ENCODE measurements around the gene CDC45.
"Not testable (repeated sequence)": the region's sequence is repeated elsewhere in the genome, so short reads cannot be mapped to it uniquely, and the experiment has no call there.

The CDC45 gene

DNA sequence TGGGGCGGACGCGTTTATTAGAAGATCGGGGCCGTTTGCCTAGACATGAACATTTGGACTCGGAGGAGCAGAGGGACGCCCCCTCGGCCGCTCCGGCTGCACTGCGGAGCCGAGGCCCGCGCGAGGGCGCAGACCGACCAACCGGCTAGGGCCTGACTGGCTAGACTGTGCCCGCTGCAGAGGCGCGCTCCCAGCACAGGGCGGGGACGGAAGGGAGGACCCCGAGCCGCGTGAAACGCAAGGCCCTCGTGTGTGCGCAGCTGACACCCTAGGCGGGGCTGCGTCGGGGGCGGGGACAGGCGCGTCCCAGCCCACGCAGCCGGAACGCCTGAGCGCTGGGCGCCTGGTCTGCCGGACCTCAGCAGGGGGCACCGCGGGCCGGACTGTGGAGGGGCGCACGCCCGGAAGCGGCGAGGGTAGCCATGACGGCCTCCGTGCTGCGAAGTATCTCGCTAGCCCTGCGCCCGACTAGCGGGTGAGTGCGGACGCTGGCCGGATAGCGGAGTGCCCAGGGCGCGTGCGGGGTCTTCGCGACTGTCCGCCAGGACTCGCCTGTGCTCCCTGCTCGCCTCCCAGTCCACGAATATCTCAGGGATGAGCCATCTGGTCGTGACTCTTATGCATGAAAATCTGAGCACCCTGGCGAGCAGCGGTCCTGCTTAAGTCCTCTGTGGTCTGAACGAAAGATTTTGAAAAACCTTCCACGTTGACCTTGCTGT lies 47.4 kb upstream of the CDC45 start, which contains the start of gene MRPL40:
MRPL40 (plus strand) TSS at position 413 of the 719 bp plus-strand sequence; CDS start at position 423, 10 bp downstream.
- H3K4me3 ChIP-seq (ENCODE audit: low read depth, low read length), result peak within 1 kb of the TSS; percentile 84
- DNase-seq (ENCODE audit: low read depth), result peak; percentile 97
- TF ChIP-seq MYC (IDR thresholded peaks at IDR 0.05; ENCODE audit: low read depth, low read length) (peak; percentile 79; the same call in 1 of the 2 replicates), POLR2A (IDR thresholded peaks at IDR 0.05; ENCODE audit: extremely low read depth, insufficient read length) (peak; percentile 84)
- TF ChIP-seq, protein P1, sequence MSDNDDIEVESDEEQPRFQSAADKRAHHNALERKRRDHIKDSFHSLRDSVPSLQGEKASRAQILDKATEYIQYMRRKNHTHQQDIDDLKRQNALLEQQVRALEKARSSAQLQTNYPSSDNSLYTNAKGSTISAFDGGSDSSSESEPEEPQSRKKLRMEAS (IDR thresholded peaks at IDR 0.05; ENCODE audit: low read depth, low read length), result peak; percentile 76
- TF ChIP-seq, protein P2, sequence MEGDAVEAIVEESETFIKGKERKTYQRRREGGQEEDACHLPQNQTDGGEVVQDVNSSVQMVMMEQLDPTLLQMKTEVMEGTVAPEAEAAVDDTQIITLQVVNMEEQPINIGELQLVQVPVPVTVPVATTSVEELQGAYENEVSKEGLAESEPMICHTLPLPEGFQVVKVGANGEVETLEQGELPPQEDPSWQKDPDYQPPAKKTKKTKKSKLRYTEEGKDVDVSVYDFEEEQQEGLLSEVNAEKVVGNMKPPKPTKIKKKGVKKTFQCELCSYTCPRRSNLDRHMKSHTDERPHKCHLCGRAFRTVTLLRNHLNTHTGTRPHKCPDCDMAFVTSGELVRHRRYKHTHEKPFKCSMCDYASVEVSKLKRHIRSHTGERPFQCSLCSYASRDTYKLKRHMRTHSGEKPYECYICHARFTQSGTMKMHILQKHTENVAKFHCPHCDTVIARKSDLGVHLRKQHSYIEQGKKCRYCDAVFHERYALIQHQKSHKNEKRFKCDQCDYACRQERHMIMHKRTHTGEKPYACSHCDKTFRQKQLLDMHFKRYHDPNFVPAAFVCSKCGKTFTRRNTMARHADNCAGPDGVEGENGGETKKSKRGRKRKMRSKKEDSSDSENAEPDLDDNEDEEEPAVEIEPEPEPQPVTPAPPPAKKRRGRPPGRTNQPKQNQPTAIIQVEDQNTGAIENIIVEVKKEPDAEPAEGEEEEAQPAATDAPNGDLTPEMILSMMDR (IDR thresholded peaks at IDR 0.05; ENCODE audit: low read depth, low read length), result no peak

GRCh38 chr22:19434401-19434800 lies 45.3 kb upstream of the CDC45 start:
- TF ChIP-seq POLR2A (IDR thresholded peaks at IDR 0.05; ENCODE audit: extremely low read depth, insufficient read length), result no peak
- TF ChIP-seq, protein P1 (IDR thresholded peaks at IDR 0.05; ENCODE audit: low read depth, low read length), result no peak
- TF ChIP-seq MYC (IDR thresholded peaks at IDR 0.05; ENCODE audit: low read depth, low read length), result no peak
- TF ChIP-seq, protein P2 (IDR thresholded peaks at IDR 0.05; ENCODE audit: low read depth, low read length), result no peak
- DNase-seq (ENCODE audit: low read depth), result no peak
- H3K4me3 ChIP-seq (ENCODE audit: low read depth, low read length), result no peak overlapping the region

- no peak overlapping the region for H3K4me3 ChIP-seq (ENCODE audit: low read depth, low read length)
- DNase-seq (ENCODE audit: low read depth), result no peak
- TF ChIP-seq MYC (IDR thresholded peaks at IDR 0.05; ENCODE audit: low read depth, low read length), result no peak
- TF ChIP-seq POLR2A (IDR thresholded peaks at IDR 0.05; ENCODE audit: extremely low read depth, insufficient read length), result no peak
- TF ChIP-seq, protein P1 (IDR thresholded peaks at IDR 0.05; ENCODE audit: low read depth, low read length), result no peak
- TF ChIP-seq, protein P2 (IDR thresholded peaks at IDR 0.05; ENCODE audit: low read depth, low read length), result no peak
Measured at GRCh38 chr22:19434829-19435580, 44.7 kb upstream of the CDC45 start.

GRCh38 chr22:19436444-19437161 lies 43.1 kb upstream of the CDC45 start:
- DNase-seq (ENCODE audit: low read depth); H3K4me3 ChIP-seq (ENCODE audit: low read depth, low read length): not testable (repeated sequence)

DNA sequence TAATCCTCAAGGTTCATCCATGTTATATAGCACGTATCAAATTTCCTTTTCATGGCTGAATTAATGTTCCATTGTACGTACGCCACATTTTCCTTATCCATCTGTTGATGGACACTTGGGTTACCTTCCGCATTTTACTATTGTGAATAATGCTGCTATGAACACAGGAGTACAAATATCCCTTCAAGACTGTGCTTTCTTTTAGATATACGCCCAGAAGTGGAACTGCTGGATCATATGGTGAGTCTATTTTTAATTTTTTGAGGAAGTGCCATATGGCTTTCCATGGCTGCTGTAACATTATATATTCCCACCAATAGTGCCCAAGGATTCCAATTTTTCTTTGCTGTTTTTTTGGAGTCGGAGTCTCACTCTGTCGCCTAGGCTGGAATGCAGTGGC lies 41.4 kb upstream of the CDC45 start:
- DNase-seq (ENCODE audit: low read depth), result no peak
- no peak overlapping the region for H3K4me3 ChIP-seq (ENCODE audit: low read depth, low read length)
- TF ChIP-seq, protein P1 (IDR thresholded peaks at IDR 0.05; ENCODE audit: low read depth, low read length), result no peak
- TF ChIP-seq MYC (IDR thresholded peaks at IDR 0.05; ENCODE audit: low read depth, low read length) (no peak), POLR2A (IDR thresholded peaks at IDR 0.05; ENCODE audit: extremely low read depth, insufficient read length) (no peak)
- TF ChIP-seq, protein P2 (IDR thresholded peaks at IDR 0.05; ENCODE audit: low read depth, low read length), result no peak

Measured in NB4 (cell line).